Activated CD4-positive, alpha-beta T cell treated with anti-CD3 and anti-CD28 coated beads for 1 hour (primary cell): ENCODE measurements around the gene APOBEC2.

Source experiments
- DNase-seq: peaks from one replicate; pipeline ENCODE4 v3.0.0-alpha.2; 2020

APOBEC2 gene

GRCh38 chr6:41092421-41093140 lies 39.6 kb downstream of the APOBEC2 start:
- DNase-seq, result no peak

- DNase-seq, result no peak
Measured at GRCh38 chr6:41093729-41094128, 40.7 kb downstream of the APOBEC2 start.

DNA sequence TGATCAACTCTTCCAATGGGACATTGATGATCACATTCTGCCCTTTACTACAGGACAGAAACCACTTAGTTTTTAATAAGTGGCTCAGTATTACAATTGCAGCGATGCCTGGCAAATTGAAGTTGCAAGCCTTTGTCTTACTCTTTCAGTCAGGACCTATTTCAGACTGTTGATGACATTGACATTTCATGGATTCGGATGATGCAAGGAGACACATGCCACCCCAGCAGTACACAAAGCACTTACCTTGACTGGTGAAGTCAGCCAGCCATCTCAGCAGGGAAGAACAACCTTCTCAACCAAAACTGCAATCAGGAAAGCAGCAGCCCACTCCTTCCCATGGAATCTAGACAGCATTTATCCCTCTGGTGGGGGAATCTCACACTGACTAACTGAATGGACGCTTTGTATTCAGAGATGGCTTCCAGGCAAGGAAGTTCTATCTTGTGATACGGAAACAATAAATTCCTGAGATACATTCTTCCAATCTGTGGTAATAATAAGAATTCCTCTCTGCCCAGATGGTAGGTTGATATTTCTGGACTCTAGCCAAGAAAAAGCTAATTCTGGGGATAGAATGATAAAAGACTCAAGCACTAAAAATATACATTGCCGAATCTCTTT lies 44.6 kb downstream of the APOBEC2 start:
- DNase-seq, result no peak

DNA sequence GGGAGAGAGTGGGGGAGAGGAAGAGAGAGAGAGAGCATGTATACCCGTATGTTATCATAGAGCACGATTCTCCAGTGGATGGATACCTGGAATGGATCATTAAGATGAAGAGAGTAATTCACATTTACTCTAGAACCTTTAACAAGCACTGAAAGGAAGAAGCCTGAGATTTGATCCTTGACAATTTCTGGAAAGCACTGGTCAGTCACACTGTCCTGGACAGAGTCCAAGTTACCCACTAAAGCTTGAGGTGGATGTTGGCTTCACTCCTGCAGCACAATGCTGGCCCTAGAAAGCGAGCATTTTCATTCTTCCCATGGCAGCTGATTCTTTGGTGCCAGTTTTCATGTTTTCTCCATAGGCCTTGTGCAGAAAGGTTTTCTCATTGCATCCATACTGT lies 45.4 kb downstream of the APOBEC2 start:
- DNase-seq, result no peak

DNA sequence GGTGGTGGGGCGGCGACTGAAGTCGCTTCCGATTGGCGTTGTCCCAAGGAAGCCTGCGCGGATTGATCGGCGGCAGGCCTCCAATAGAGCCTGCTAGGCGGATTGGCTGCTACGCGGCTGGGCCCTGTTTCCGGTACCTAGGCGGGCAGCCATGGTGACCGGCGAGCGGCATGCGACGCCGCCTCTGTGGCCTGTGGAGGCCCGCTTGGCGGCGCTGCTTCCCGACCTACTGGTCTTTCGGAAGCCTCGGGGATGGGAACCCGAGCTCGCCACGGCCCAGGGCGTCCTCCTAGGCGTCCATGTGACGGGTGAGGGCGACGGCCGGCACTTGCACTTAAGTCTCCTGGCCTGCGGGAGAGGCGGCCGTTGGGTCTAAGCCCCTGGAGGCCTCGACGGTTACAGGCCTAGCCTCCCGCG lies 47.9 kb downstream of the APOBEC2 start:
- DNase-seq, result no peak

GRCh38 chr6:41103847-41104246 lies 50.8 kb downstream of the APOBEC2 start:
- DNase-seq, result no peak

DNA sequence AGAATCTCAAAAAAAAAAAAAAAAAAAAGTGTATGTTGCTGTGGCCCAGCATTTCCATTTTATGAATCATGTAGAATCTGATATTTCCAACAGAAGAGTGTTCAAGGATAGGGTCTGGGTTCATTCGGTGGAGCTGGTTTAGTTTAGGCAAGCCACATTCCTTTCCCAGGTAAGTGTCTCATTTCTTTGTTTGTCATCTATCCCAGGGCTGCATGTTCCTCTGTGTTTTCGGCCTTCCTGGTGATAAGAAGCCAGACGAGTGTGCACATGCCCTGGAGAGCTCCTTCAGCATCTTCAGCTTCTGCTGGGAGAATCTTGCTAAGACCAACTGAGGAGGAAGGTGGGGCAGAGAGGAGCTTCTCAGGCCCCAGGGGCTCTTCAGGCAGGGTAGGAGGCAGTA lies 58.0 kb downstream of the APOBEC2 start:
- DNase-seq, result no peak
